MCF 10A (cell line): ENCODE measurements around the gene SLC17A1. TPM values are rescaled to one million over a fixed set of nuclear protein-coding genes. Genes with fewer than 3 reads are reported as not detected.

Experiments
- BruUV-seq: library from RNA; stranded (reverse); fragments of 400-500 nt; replicated peaks from 2 replicates; lab custom pipeline; 2021; lab: Mats Ljungman, UMichigan
- CTCF ChIA-PET: fragments of 300-600 bp; sonication (Branson Sonifier 250); formaldehyde crosslinking; extraction: SDS; loops from one replicate; lab custom pipeline; 2021; ENCODE audit warnings: antibody characterized with exemption, inconsistent platforms; lab: Yijun Ruan, JAX
- POLR2A ChIA-PET: fragments of 300-600, 350-650 bp; sonication (Branson Sonifier 250); formaldehyde crosslinking; extraction: SDS; loops from one replicate; lab custom pipeline; 2020; ENCODE audit warnings: antibody characterized with exemption, inconsistent platforms; lab: Yijun Ruan, JAX
- DNase-seq: peaks from one replicate; pipeline ENCODE4 v3.0.0-alpha.2; 2018; ENCODE audit not compliant: unreplicated experiment
- H3K27ac Mint-ChIP-seq: one replicate; pipeline ENCODE4 v1.8.0; 2022; ENCODE audit warnings: mild to moderate bottlenecking, low read depth, mixed read lengths; ENCODE audit not compliant: unreplicated experiment
- H3K27me3 Mint-ChIP-seq: one replicate; pipeline ENCODE4 v1.8.0; 2022; ENCODE audit warnings: mixed read lengths; ENCODE audit not compliant: insufficient read depth, unreplicated experiment
- H3K36me3 Mint-ChIP-seq: one replicate; pipeline ENCODE4 v1.8.0; 2022; ENCODE audit warnings: mild to moderate bottlenecking, moderate library complexity, mixed read lengths; ENCODE audit not compliant: insufficient read depth, unreplicated experiment
- H3K4me1 Mint-ChIP-seq: one replicate; pipeline ENCODE4 v1.8.0; 2022; ENCODE audit warnings: mixed read lengths; ENCODE audit not compliant: insufficient read depth, unreplicated experiment
- H3K4me3 Mint-ChIP-seq: one replicate; pipeline ENCODE4 v1.8.0; 2022; ENCODE audit warnings: mild to moderate bottlenecking, moderate library complexity, mixed read lengths; ENCODE audit not compliant: unreplicated experiment
- H3K9me3 Mint-ChIP-seq: one replicate; pipeline ENCODE4 v1.8.0; 2022; ENCODE audit warnings: mixed read lengths; ENCODE audit not compliant: unreplicated experiment
- intact Hi-C: fragments of 100-400 bp; cut with micrococcal nuclease; formaldehyde crosslinking; loops from 2 replicates; pipeline ENCODE4 v1.14.1; 2022
- total RNA-seq: library from RNA; stranded (reverse); gene quantifications from 2 replicates; pipeline ENCODE4 v1.2.3, GENCODE V29; 2022
- TF ChIP-seq, protein P1 (sequence below): fragments of 200-600 bp; IDR thresholded peaks from one replicate; pipeline ENCODE4 v1.8.0; 2022; ENCODE audit warnings: antibody characterized with exemption, mild to moderate bottlenecking; ENCODE audit not compliant: unreplicated experiment

The SLC17A1 gene
- total RNA-seq, 1 experiment from 2014 or later: not detected

DNA sequence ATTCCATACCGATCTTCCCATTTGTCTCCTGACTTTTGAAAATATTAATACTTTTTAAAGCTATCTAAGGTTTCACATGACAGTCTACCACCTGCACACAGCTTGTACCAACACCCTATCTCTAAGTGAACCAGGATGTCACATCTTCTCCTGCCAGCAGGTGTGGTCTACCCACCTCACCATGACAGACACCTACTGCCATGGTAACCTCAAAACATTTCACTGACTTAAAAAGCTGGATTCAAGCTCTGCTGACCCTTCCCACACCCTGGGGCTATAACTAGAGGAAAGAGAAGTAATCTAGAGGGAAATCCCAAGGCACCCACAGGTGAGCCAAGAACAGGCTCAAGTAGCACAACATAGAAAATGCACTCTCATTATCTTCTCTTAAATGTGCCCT, 41.0 kb upstream of the SLC17A1 start:
- Mint-ChIP-seq H3K27ac (no peak overlapping the region), H3K4me1 (no peaks in the 10 kb centered on the region), H3K4me3 (no peak overlapping the region), H3K27me3 (no peaks in the 10 kb centered on the region), H3K9me3 (no peaks in the 10 kb centered on the region), H3K36me3 (no peaks in the 10 kb centered on the region)
- ChIA-PET POLR2A (no interaction called here), CTCF (interaction anchor here (0.6 kb wide), 1 partner anchor 9 kb away, joined by 3 read pairs; no protein-coding TSS in a partner anchor)
- TF ChIP-seq, protein P1, sequence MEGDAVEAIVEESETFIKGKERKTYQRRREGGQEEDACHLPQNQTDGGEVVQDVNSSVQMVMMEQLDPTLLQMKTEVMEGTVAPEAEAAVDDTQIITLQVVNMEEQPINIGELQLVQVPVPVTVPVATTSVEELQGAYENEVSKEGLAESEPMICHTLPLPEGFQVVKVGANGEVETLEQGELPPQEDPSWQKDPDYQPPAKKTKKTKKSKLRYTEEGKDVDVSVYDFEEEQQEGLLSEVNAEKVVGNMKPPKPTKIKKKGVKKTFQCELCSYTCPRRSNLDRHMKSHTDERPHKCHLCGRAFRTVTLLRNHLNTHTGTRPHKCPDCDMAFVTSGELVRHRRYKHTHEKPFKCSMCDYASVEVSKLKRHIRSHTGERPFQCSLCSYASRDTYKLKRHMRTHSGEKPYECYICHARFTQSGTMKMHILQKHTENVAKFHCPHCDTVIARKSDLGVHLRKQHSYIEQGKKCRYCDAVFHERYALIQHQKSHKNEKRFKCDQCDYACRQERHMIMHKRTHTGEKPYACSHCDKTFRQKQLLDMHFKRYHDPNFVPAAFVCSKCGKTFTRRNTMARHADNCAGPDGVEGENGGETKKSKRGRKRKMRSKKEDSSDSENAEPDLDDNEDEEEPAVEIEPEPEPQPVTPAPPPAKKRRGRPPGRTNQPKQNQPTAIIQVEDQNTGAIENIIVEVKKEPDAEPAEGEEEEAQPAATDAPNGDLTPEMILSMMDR: no peak
- intact Hi-C loops: no loop called here
- BruUV-seq: no TSS peak
- DNase-seq: no peak

DNA sequence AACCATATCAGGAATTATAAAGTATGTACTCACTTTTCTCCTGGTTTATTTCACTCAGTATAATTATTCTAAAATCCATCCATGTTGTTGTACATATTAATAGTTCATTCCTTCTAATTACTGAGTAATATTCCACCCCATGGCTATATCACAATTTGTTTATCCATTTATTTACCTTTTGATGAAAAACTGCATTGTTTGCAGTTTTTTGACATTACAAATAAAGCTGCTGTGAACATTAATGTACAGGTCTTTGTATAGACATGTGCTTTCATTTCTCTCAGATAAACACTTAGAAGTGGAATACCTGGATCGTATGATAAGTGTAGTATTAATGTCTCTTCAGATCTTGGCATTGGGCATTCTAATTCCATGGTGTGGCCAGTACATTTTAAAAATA, 38.0 kb upstream of the SLC17A1 start:
- Mint-ChIP-seq H3K9me3 (no peaks in the 10 kb centered on the region), H3K36me3 (no peaks in the 10 kb centered on the region), H3K27ac (no peak overlapping the region), H3K27me3 (peaks cover 4% of the 10 kb centered on the region), H3K4me3 (no peak overlapping the region), H3K4me1 (no peaks in the 10 kb centered on the region)
- ChIA-PET CTCF (no interaction called here), POLR2A (no interaction called here)
- TF ChIP-seq, protein P1: no peak
- no TSS peak for BruUV-seq
- no peak for DNase-seq
- intact Hi-C loops: no loop called here

DNA sequence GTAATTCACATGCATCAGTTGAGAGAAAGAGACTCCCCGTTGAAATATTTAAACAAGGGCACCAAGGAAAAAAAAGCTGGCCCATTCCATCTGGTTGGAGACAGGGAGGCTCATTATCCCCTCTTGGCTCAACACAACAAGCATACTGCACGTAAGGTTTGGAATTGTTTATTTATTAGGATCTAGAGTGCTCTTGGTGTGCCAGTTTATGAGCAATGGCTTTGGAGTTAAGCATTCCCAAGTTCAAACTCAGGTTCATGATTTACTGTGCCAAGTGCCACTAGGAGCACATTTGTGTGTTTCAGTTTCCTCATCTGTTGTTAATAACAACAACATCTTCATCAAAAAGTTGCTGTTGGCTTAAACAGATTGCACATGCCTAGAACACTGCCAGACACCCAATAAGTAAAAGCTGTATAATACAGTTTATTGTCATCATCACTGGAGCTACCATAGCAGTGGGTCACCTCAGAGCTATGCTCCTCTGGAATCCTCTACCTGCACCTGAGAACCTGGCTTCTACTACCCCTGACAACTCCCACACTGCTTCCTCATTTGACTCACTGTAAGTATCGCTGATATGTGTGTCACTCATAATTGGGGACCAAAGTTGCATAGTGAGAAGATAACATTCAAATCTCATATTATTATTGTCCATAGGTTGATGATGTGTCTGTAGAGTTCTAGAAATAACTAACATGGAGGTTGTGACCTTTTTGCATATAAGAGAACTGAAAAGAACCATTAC, 36.8 kb upstream of the SLC17A1 start:
- no TSS peak for BruUV-seq
- CTCF ChIA-PET: no interaction called here
- POLR2A ChIA-PET: no interaction called here
- TF ChIP-seq, protein P1: no peak
- DNase-seq: no peak
- no peak overlapping the region for H3K4me3 Mint-ChIP-seq
- intact Hi-C loops: no loop called here
- H3K27ac Mint-ChIP-seq: no peak overlapping the region
- no peaks in the 10 kb centered on the region for H3K4me1 Mint-ChIP-seq
- peaks cover 16% of the 10 kb centered on the region for H3K27me3 Mint-ChIP-seq
- no peaks in the 10 kb centered on the region for H3K9me3 Mint-ChIP-seq
- H3K36me3 Mint-ChIP-seq: no peaks in the 10 kb centered on the region

DNA sequence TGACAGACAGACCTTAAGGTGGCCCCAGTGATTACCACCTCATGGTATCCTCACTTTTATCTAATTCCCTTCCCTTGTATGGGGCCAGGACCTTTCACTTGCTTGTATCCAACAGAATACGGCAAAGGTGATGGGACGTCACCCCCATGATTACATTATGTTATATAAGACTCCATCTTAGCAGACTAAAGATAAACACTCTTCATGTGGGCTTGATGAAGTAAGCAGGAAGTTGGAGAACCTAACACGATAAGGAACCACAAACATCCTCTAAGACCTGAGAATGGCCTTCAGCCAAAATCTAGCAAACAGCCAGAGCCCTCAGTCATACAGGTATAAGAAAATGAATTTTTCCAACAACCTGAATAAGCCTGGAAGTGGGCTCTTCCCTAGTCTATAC, 34.2 kb upstream of the SLC17A1 start:
- Mint-ChIP-seq H3K36me3 (no peaks in the 10 kb centered on the region), H3K27ac (no peak overlapping the region), H3K27me3 (peaks cover 19% of the 10 kb centered on the region), H3K4me3 (no peak overlapping the region), H3K9me3 (no peaks in the 10 kb centered on the region), H3K4me1 (no peaks in the 10 kb centered on the region)
- CTCF ChIA-PET: interaction anchor here (0.6 kb wide), 1 partner anchor 53 kb away, joined by 3 read pairs; no protein-coding TSS in a partner anchor
- BruUV-seq: no TSS peak
- TF ChIP-seq, protein P1: no peak
- POLR2A ChIA-PET: interaction anchor here (0.7 kb wide), 1 partner anchor 103 kb away, joined by 4 read pairs; no protein-coding TSS in a partner anchor
- intact Hi-C loops: no loop called here
- no peak for DNase-seq
